HAP-1 (cell line): ENCODE data around the gene KDSR.

Source experiments
- DNase-seq, 2 experiments: peaks; one replicate each; pipeline ENCODE4 v3.0.0-alpha.2; 2016 to 2020; ENCODE audit warnings: low spot score in 2 of 2
- H3K27me3 ChIP-seq: fragments of 250-450 bp; sonication (Bioruptor Pico); 2 replicates; pipeline ENCODE4 v1.5.1; 2020; ENCODE audit warnings: low read depth, mild to moderate bottlenecking, moderate library complexity
- H3K36me3 ChIP-seq: fragments of 250-450 bp; sonication (Bioruptor Pico); replicated peaks from 2 replicates; pipeline ENCODE4 v1.5.1; 2020; ENCODE audit warnings: mild to moderate bottlenecking
- H3K4me1 ChIP-seq: fragments of 250-450 bp; sonication (Bioruptor Pico); 2 replicates; pipeline ENCODE4 v1.5.1; 2020; ENCODE audit warnings: mild to moderate bottlenecking
- H3K4me3 ChIP-seq: fragments of 250-450 bp; sonication (Bioruptor Pico); 2 replicates; pipeline ENCODE4 v1.5.1; 2020; ENCODE audit warnings: mild to moderate bottlenecking, moderate library complexity
- H3K9me3 ChIP-seq: fragments of 250-450 bp; sonication (Bioruptor Pico); 2 replicates; pipeline ENCODE4 v1.5.1; 2020; ENCODE audit warnings: mild to moderate bottlenecking, moderate library complexity
- in situ Hi-C: fragments of 300-500 bp; cut with MboI; formaldehyde crosslinking; loops from 3 replicates; pipeline ENCODE4 v1.14.3; 2020; ENCODE audit warnings: low sequenced_read_pairs, inconsistent platforms, mixed read lengths

Gene KDSR

GRCh38 chr18:63367053-63367953 lies at the start of gene KDSR:
KDSR (minus strand) TSS chr18:63367206; CDS start chr18:63367118, 88 bp downstream.
- no peaks in the 10 kb centered on the region for H3K27me3 ChIP-seq
- peak within 1 kb of the TSS; percentile 72 for H3K4me3 ChIP-seq
- peak; percentile 93 to 97 for DNase-seq
- peaks cover 4% of the 10 kb centered on the region for H3K36me3 ChIP-seq
- no peaks in the 10 kb centered on the region for H3K9me3 ChIP-seq
- H3K4me1 ChIP-seq, result no peaks in the 10 kb centered on the region; the same call in 1 of the 2 replicates
- in situ Hi-C loops, result no loop called here

- 0 out of 2 replicates have a peak, but pooled peaks cover 3% of the 10 kb centered on the region for H3K4me1 ChIP-seq
- DNase-seq, result no peak
- no peaks in the 10 kb centered on the region for H3K27me3 ChIP-seq
- in situ Hi-C loops, result no loop called here
- peaks cover 15% of the 10 kb centered on the region for H3K36me3 ChIP-seq
- no peak overlapping the region for H3K4me3 ChIP-seq
- no peaks in the 10 kb centered on the region for H3K9me3 ChIP-seq
These were observed 45.9 kb upstream of the KDSR start for GRCh38 chr18:63412953-63413352.

- no peaks in the 10 kb centered on the region for H3K9me3 ChIP-seq
- in situ Hi-C loops, result no loop called here
- no peak overlapping the region for H3K4me3 ChIP-seq
- H3K27me3 ChIP-seq, result no peaks in the 10 kb centered on the region
- peaks cover 7% of the 10 kb centered on the region; the same call in 1 of the 2 replicates for H3K4me1 ChIP-seq
- H3K36me3 ChIP-seq, result peaks cover 19% of the 10 kb centered on the region
- peak in 1 of 2 experiments; percentile 13 for DNase-seq
These were observed 43.8 kb upstream of the KDSR start for GRCh38 chr18:63410792-63411191.

GRCh38 chr18:63409301-63409700 lies 42.3 kb upstream of the KDSR start:
- no peak for DNase-seq
- in situ Hi-C loops, result no loop called here

GRCh38 chr18:63407734-63408133 lies 40.7 kb upstream of the KDSR start:
- no peak overlapping the region for H3K4me3 ChIP-seq
- in situ Hi-C loops, result no loop called here
- no peaks in the 10 kb centered on the region for H3K9me3 ChIP-seq
- peaks cover 7% of the 10 kb centered on the region; the same call in 1 of the 2 replicates for H3K4me1 ChIP-seq
- no peaks in the 10 kb centered on the region for H3K27me3 ChIP-seq
- peaks cover 28% of the 10 kb centered on the region for H3K36me3 ChIP-seq
- DNase-seq, result no peak

More at GRCh38 chr18:63409301-63409700, 42.3 kb upstream of the KDSR start:
- Histone ChIP-seq H3K4me1 (peaks cover 7% of the 10 kb centered on the region; the same call in 1 of the 2 replicates), H3K4me3 (no peak overlapping the region), H3K9me3 (no peaks in the 10 kb centered on the region), H3K36me3 (peaks cover 19% of the 10 kb centered on the region), H3K27me3 (no peaks in the 10 kb centered on the region)

GRCh38 chr18:63405986-63406385 lies 39.0 kb upstream of the KDSR start:
- no peak for DNase-seq
- Histone ChIP-seq H3K4me3 (no peak overlapping the region), H3K36me3 (peaks cover 38% of the 10 kb centered on the region), H3K4me1 (peaks cover 5% of the 10 kb centered on the region; the same call in 1 of the 2 replicates), H3K27me3 (no peaks in the 10 kb centered on the region), H3K9me3 (no peaks in the 10 kb centered on the region)
- in situ Hi-C loops, result no loop called here

- Histone ChIP-seq H3K4me3 (no peak overlapping the region), H3K9me3 (no peaks in the 10 kb centered on the region), H3K27me3 (no peaks in the 10 kb centered on the region), H3K36me3 (peaks cover 45% of the 10 kb centered on the region), H3K4me1 (peaks cover 4% of the 10 kb centered on the region; the same call in 1 of the 2 replicates)
- no peak for DNase-seq
- in situ Hi-C loops, result no loop called here
These were observed 35.5 kb upstream of the KDSR start for GRCh38 chr18:63402246-63403162.

- no peak for DNase-seq
- H3K4me3 ChIP-seq, result no peak overlapping the region
- no peaks in the 10 kb centered on the region for H3K4me1 ChIP-seq
- H3K27me3 ChIP-seq, result no peaks in the 10 kb centered on the region
- H3K9me3 ChIP-seq, result no peaks in the 10 kb centered on the region
- peaks cover 58% of the 10 kb centered on the region for H3K36me3 ChIP-seq
- in situ Hi-C loops, result no loop called here
These were observed 32.3 kb upstream of the KDSR start for GRCh38 chr18:63399300-63399699.

- Histone ChIP-seq H3K27me3 (no peaks in the 10 kb centered on the region), H3K4me1 (no peaks in the 10 kb centered on the region), H3K36me3 (peaks cover 50% of the 10 kb centered on the region), H3K9me3 (no peaks in the 10 kb centered on the region), H3K4me3 (no peak overlapping the region)
- no peak for DNase-seq
- in situ Hi-C loops, result no loop called here
These were observed 30.3 kb upstream of the KDSR start for GRCh38 chr18:63397349-63397748.

GRCh38 chr18:63395503-63395902 lies 28.5 kb upstream of the KDSR start:
- Histone ChIP-seq H3K9me3 (no peaks in the 10 kb centered on the region), H3K4me3 (no peak overlapping the region), H3K27me3 (no peaks in the 10 kb centered on the region), H3K36me3 (peaks cover 41% of the 10 kb centered on the region), H3K4me1 (no peaks in the 10 kb centered on the region)
- in situ Hi-C loops, result no loop called here
- no peak for DNase-seq

GRCh38 chr18:63394954-63395353 lies 27.9 kb upstream of the KDSR start:
- in situ Hi-C loops, result no loop called here
- H3K4me3 ChIP-seq, result no peak overlapping the region
- DNase-seq, result no peak
- H3K27me3 ChIP-seq, result no peaks in the 10 kb centered on the region
- H3K36me3 ChIP-seq, result peaks cover 35% of the 10 kb centered on the region
- H3K4me1 ChIP-seq, result no peaks in the 10 kb centered on the region
- no peaks in the 10 kb centered on the region for H3K9me3 ChIP-seq

- no peak overlapping the region for H3K4me3 ChIP-seq
- H3K9me3 ChIP-seq, result no peaks in the 10 kb centered on the region
- H3K4me1 ChIP-seq, result no peaks in the 10 kb centered on the region
- H3K36me3 ChIP-seq, result peaks cover 15% of the 10 kb centered on the region; the same call in 1 of the 2 replicates
- H3K27me3 ChIP-seq, result no peaks in the 10 kb centered on the region
- in situ Hi-C loops, result no loop called here
- no peak for DNase-seq
These were observed 20.9 kb upstream of the KDSR start for GRCh38 chr18:63387861-63388260.

GRCh38 chr18:63382843-63383242 lies 15.8 kb upstream of the KDSR start:
- no peak overlapping the region for H3K4me3 ChIP-seq
- no peaks in the 10 kb centered on the region for H3K4me1 ChIP-seq
- no peaks in the 10 kb centered on the region for H3K9me3 ChIP-seq
- DNase-seq, result no peak
- in situ Hi-C loops, result no loop called here
- no peaks in the 10 kb centered on the region for H3K27me3 ChIP-seq
- no peaks in the 10 kb centered on the region for H3K36me3 ChIP-seq

- no peaks in the 10 kb centered on the region for H3K36me3 ChIP-seq
- no peaks in the 10 kb centered on the region for H3K4me1 ChIP-seq
- no peak overlapping the region for H3K4me3 ChIP-seq
- no peaks in the 10 kb centered on the region for H3K9me3 ChIP-seq
- H3K27me3 ChIP-seq, result no peaks in the 10 kb centered on the region
- in situ Hi-C loops, result no loop called here
- DNase-seq, result no peak
These were observed 12.6 kb upstream of the KDSR start for GRCh38 chr18:63379639-63379962.
